Fibroblast of lung (primary cell): Measurements from ENCODE around the gene CNKSR3. TPM values are rescaled to one million over a fixed set of nuclear protein-coding genes. Genes with fewer than 3 reads are reported as not detected.
A peak's percentile ranks its signal among the peaks of the same experiment; 100 is the strongest.

Source experiments
- DNase-seq, 2 donors: peaks; one replicate each; pipeline versions ENCODE4 v3.0.0 to v3.0.0-alpha.2; 2010; ENCODE audit warnings: low read depth in 2 of 2
- H2AFZ ChIP-seq: 2 replicates; pipeline ENCODE4 v1.5.1; 2012; ENCODE audit warnings: low read length, control low read depth, inconsistent platforms
- H3K27ac ChIP-seq: 2 replicates; pipeline ENCODE4 v1.5.1; 2011; ENCODE audit warnings: low read length, control low read depth; ENCODE audit not compliant: insufficient read depth
- H3K27me3 ChIP-seq: 2 replicates; pipeline ENCODE4 v1.5.1; 2011; ENCODE audit warnings: mild to moderate bottlenecking, low read length; ENCODE audit not compliant: control insufficient read depth, insufficient read depth
- H3K36me3 ChIP-seq: 2 replicates; pipeline ENCODE4 v1.5.1; 2011; ENCODE audit warnings: low read length; ENCODE audit not compliant: control insufficient read depth, insufficient read depth
- H3K4me1 ChIP-seq: 2 replicates; pipeline ENCODE4 v1.5.1; 2011; ENCODE audit warnings: low read length; ENCODE audit not compliant: control insufficient read depth, insufficient read depth; ENCODE audit errors: extremely low read depth
- H3K4me2 ChIP-seq: 2 replicates; pipeline ENCODE4 v1.5.1; 2011; ENCODE audit warnings: low read length, control low read depth; ENCODE audit not compliant: insufficient read depth; ENCODE audit errors: extremely low read depth
- H3K4me3 ChIP-seq, 4 experiments: fragments of 200-600 bp in 1 of 4; sonication (generic) in 1 of 4; replicated peaks in 1 of 4; 2 replicates each; pipeline ENCODE4 v1.5.1; 2011 to 2016; ENCODE audit warnings: low read length in 4 of 4, low read depth in 3 of 4, mild to moderate bottlenecking in 3 of 4, control low read depth in 2 of 4, inconsistent platforms in 1 of 4, mixed read lengths in 1 of 4; ENCODE audit not compliant: insufficient read depth in 1 of 4; ENCODE audit errors: control extremely low read depth in 1 of 4
- H3K79me2 ChIP-seq: 2 replicates; pipeline ENCODE4 v1.5.1; 2012; ENCODE audit warnings: mild to moderate bottlenecking, low read length, inconsistent platforms; ENCODE audit not compliant: control insufficient read depth, insufficient read depth
- H3K9ac ChIP-seq: 2 replicates; pipeline ENCODE4 v1.5.1; 2011; ENCODE audit warnings: mild to moderate bottlenecking, low read length, control low read depth; ENCODE audit not compliant: insufficient read depth
- H3K9me3 ChIP-seq: 2 replicates; pipeline ENCODE4 v1.5.1; 2012; ENCODE audit warnings: low read depth, low read length; ENCODE audit not compliant: control insufficient read depth, insufficient read depth
- H4K20me1 ChIP-seq: 2 replicates; pipeline ENCODE4 v1.5.1; 2011; ENCODE audit warnings: low read length; ENCODE audit not compliant: control insufficient read depth, insufficient read depth; ENCODE audit errors: extremely low read depth
- CTCF ChIP-seq, 2 donors: IDR thresholded peaks in 1 of 2; conservative IDR thresholded peaks in 1 of 2; 1 replicate in 1 of 2; 2 replicates in 1 of 2; pipeline ENCODE4 v1.5.1; 2011 to 2012; ENCODE audit warnings: low read length in 2 of 2, control low read depth in 1 of 2, inconsistent platforms in 1 of 2, low read depth in 1 of 2, mild to moderate bottlenecking in 1 of 2
- EZH2 ChIP-seq: IDR thresholded peaks from 2 replicates; pipeline ENCODE4 v1.5.1; 2012; ENCODE audit warnings: low read length, control low read depth, mild to moderate bottlenecking; ENCODE audit errors: missing control alignments
- polyA plus RNA-seq, 2 donors: library from polyadenylated mRNA; depleted of rRNA in 1 of 2; stranded (reverse) in 1 of 2; unstranded in 1 of 2; fragments of >200 nt; gene quantifications; 2 replicates each; pipeline ENCODE4 v1.2.1, GENCODE V29; 2011 to 2012; ENCODE audit warnings: missing spikeins in 1 of 2
- total RNA-seq: library from RNA; depleted of rRNA; stranded (reverse); fragments of >200 nt; gene quantifications from 2 replicates; pipeline ENCODE4 v1.2.1, GENCODE V29; 2014

CNKSR3 gene
- total and polyA plus RNA-seq, 2 donors (not counting 1 experiment from before 2014, with no cell fraction given), result 5.5 to 14.0 TPM

GRCh38 chr6:154482858-154483257 lies 27.6 kb downstream of the CNKSR3 start:
- H3K4me3 ChIP-seq, result no peak overlapping the region
- peaks cover 29% of the 10 kb centered on the region for H3K79me2 ChIP-seq
- no peaks in the 10 kb centered on the region for H4K20me1 ChIP-seq
- peak in 1 of 2 donors; percentile 22 for DNase-seq
- no peaks in the 10 kb centered on the region for H3K27me3 ChIP-seq
- peak overlapping the region; percentile 19 for H3K4me2 ChIP-seq
- no peaks in the 10 kb centered on the region for H3K36me3 ChIP-seq
- H3K9ac ChIP-seq, result no peak overlapping the region
- peaks cover 15% of the 10 kb centered on the region for H3K4me1 ChIP-seq
- no peak overlapping the region for H3K27ac ChIP-seq
- no peak for TF ChIP-seq EZH2
- TF ChIP-seq CTCF (conservative IDR thresholded peaks at IDR 0.05 in 1 of 2, IDR thresholded peaks at IDR 0.05 in 1 of 2; ENCODE audit: low read depth in 1 of 2, low read length in 2 of 2), result no peak
- no peaks in the 10 kb centered on the region for H3K9me3 ChIP-seq
- no peak overlapping the region for H2AFZ ChIP-seq

- TF ChIP-seq CTCF (conservative IDR thresholded peaks at IDR 0.05 in 1 of 2, IDR thresholded peaks at IDR 0.05 in 1 of 2; ENCODE audit: low read depth in 1 of 2, low read length in 2 of 2), result no peak
- no peak for TF ChIP-seq EZH2
- no peak for DNase-seq
- no peaks in the 10 kb centered on the region for H4K20me1 ChIP-seq
- H3K79me2 ChIP-seq, result peaks cover 27% of the 10 kb centered on the region
- no peak overlapping the region for H3K9ac ChIP-seq
- no peaks in the 10 kb centered on the region for H3K27me3 ChIP-seq
- no peak overlapping the region for H3K4me3 ChIP-seq
- H2AFZ ChIP-seq, result no peak overlapping the region
- H3K27ac ChIP-seq, result no peak overlapping the region
- peaks cover 15% of the 10 kb centered on the region for H3K4me1 ChIP-seq
- H3K9me3 ChIP-seq, result no peaks in the 10 kb centered on the region
- no peak overlapping the region for H3K4me2 ChIP-seq
- no peaks in the 10 kb centered on the region for H3K36me3 ChIP-seq
Measured at GRCh38 chr6:154481521-154482013, 28.9 kb downstream of the CNKSR3 start.

GRCh38 chr6:154479771-154480639 lies 30.5 kb downstream of the CNKSR3 start:
- Histone ChIP-seq H3K27ac (peak overlapping the region; percentile 23), H3K4me2 (peak overlapping the region; percentile 88), H3K9me3 (no peaks in the 10 kb centered on the region), H3K9ac (peak overlapping the region; percentile 36), H3K4me1 (peaks cover 12% of the 10 kb centered on the region), H3K4me3 (peak overlapping the region; percentile 15 to 55 (median 37)), H3K27me3 (no peaks in the 10 kb centered on the region), H2AFZ (peak overlapping the region; percentile 55), H3K79me2 (peaks cover 33% of the 10 kb centered on the region), H3K36me3 (no peaks in the 10 kb centered on the region), H4K20me1 (no peaks in the 10 kb centered on the region)
- DNase-seq, result peak; percentile 29 to 49
- no peak for TF ChIP-seq CTCF (conservative IDR thresholded peaks at IDR 0.05 in 1 of 2, IDR thresholded peaks at IDR 0.05 in 1 of 2; ENCODE audit: low read depth in 1 of 2, low read length in 2 of 2)
- no peak for TF ChIP-seq EZH2
